Uterus (tissue), 4 donors: ENCODE data around the gene YWHAQ. TPM values are rescaled to one million over a fixed set of nuclear protein-coding genes. Genes with fewer than 3 reads are reported as not detected.

Source experiments
- DNase-seq, 2 donors: peaks; one replicate each; pipeline ENCODE4 v3.0.0-alpha.2; 2019 to 2020
- H3K27ac ChIP-seq, 2 donors: fragments of 200-600 bp; sonication (generic); 1 replicate in 1 of 2; 2 replicates in 1 of 2; pipeline ENCODE4 v1.5.1; 2016 to 2018
- H3K27me3 ChIP-seq, 2 donors: fragments of 200-600 bp; sonication (generic); one replicate each; pipeline ENCODE4 v1.5.1; 2018 to 2019; ENCODE audit warnings: control low read depth in 1 of 2
- H3K36me3 ChIP-seq, 2 donors: fragments of 200-600 bp; sonication (generic); one replicate each; pipeline ENCODE4 v1.5.1; 2019; ENCODE audit warnings: control low read depth in 1 of 2
- H3K4me1 ChIP-seq, 2 donors: fragments of 200-600 bp; sonication (generic); one replicate each; pipeline ENCODE4 v1.5.1; 2018 to 2019; ENCODE audit warnings: control low read depth in 1 of 2
- H3K4me3 ChIP-seq, 2 donors: fragments of 200-600 bp; sonication (generic); 1 replicate in 1 of 2; 2 replicates in 1 of 2; pipeline ENCODE4 v1.5.1; 2018 to 2019; ENCODE audit warnings: mild to moderate bottlenecking in 1 of 2
- H3K9me3 ChIP-seq, 2 donors: fragments of 200-600 bp; sonication (generic); one replicate each; pipeline ENCODE4 v1.5.1; 2019; ENCODE audit warnings: control low read depth in 1 of 2
- POLR2A ChIP-seq, 2 donors: fragments of 450-650 bp; IDR thresholded peaks; one replicate each; pipeline ENCODE4 v1.6.1; 2016; ENCODE audit warnings: antibody characterized with exemption in 2 of 2, mild to moderate bottlenecking in 1 of 2, moderate library complexity in 1 of 2
- intact Hi-C: fragments of 100-400 bp; cut with DNase I; formaldehyde crosslinking; loops from one replicate; pipeline ENCODE4 v1.15.1; 2023; ENCODE audit warnings: low total_unique reads
- total RNA-seq, 4 donors: library from RNA; depleted of rRNA in 3 of 4; stranded (reverse); fragments of >200 nt in 3 of 4; gene quantifications; one replicate each; pipeline versions ENCODE4 v1.1.0 to v1.2.4, GENCODE V29; 2014 to 2023
- TF ChIP-seq, protein P1 (sequence below), 4 experiments: fragments of 200-600 bp in 2 of 4; fragments of 450-650 bp in 2 of 4; sonication (generic) in 2 of 4; IDR thresholded peaks; one replicate each; pipeline ENCODE4 v1.5.1; 2016 to 2019; ENCODE audit warnings: antibody characterized with exemption in 4 of 4, mild to moderate bottlenecking in 2 of 4, moderate library complexity in 1 of 4
- donor health status: DM: yes; HTN: yes; CAD: no.

The YWHAQ gene
- total RNA-seq, 4 donors from 2014 or later: 155 to 275 (median 254) TPM

- Histone ChIP-seq H3K27me3 (no peaks in the 10 kb centered on the region), H3K9me3 (no peaks in the 10 kb centered on the region), H3K27ac (peak overlapping the region in 1 of 2 donors; percentile 40), H3K36me3 (no peaks in the 10 kb centered on the region), H3K4me3 (no peak overlapping the region), H3K4me1 (no peaks in the 10 kb centered on the region)
- TF ChIP-seq, protein P1, sequence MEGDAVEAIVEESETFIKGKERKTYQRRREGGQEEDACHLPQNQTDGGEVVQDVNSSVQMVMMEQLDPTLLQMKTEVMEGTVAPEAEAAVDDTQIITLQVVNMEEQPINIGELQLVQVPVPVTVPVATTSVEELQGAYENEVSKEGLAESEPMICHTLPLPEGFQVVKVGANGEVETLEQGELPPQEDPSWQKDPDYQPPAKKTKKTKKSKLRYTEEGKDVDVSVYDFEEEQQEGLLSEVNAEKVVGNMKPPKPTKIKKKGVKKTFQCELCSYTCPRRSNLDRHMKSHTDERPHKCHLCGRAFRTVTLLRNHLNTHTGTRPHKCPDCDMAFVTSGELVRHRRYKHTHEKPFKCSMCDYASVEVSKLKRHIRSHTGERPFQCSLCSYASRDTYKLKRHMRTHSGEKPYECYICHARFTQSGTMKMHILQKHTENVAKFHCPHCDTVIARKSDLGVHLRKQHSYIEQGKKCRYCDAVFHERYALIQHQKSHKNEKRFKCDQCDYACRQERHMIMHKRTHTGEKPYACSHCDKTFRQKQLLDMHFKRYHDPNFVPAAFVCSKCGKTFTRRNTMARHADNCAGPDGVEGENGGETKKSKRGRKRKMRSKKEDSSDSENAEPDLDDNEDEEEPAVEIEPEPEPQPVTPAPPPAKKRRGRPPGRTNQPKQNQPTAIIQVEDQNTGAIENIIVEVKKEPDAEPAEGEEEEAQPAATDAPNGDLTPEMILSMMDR (IDR thresholded peaks at IDR 0.05): no peak
- no peak for TF ChIP-seq POLR2A (IDR thresholded peaks at IDR 0.05)
- intact Hi-C loops: no loop called here
- DNase-seq: no peak
Measured at GRCh38 chr2:9578467-9579235, 52.1 kb downstream of the YWHAQ start.

DNA sequence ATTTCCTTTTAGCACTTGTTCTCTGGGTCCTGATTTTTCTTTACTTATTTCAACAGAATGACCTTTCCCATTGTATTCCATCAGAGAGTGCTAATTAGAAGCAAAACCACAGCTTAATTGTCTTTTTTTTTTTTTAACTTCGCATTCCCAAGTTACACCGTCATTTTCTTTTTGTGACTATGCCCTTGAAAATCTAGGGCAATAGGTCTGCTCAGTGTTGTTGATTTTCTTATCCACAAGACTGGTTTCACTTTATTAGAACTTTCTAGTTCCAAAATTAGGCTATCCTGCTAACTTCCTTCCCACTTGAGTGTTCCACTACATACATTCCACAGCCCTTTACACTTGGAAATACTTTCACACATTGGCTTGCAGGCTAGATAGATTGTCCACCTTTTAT, 56.5 kb downstream of the YWHAQ start:
- H3K27ac ChIP-seq: peak overlapping the region in 1 of 2 donors; percentile 43
- intact Hi-C loops: no loop called here
- no peak for DNase-seq
- no peak overlapping the region for H3K4me3 ChIP-seq
- H3K4me1 ChIP-seq: no peaks in the 10 kb centered on the region
- no peaks in the 10 kb centered on the region for H3K9me3 ChIP-seq
- TF ChIP-seq, protein P1 (IDR thresholded peaks at IDR 0.05): no peak
- no peak for TF ChIP-seq POLR2A (IDR thresholded peaks at IDR 0.05)
- no peaks in the 10 kb centered on the region for H3K27me3 ChIP-seq
- H3K36me3 ChIP-seq: no peaks in the 10 kb centered on the region

- DNase-seq: no peak
- no peaks in the 10 kb centered on the region for H3K4me1 ChIP-seq
- H3K36me3 ChIP-seq: no peaks in the 10 kb centered on the region
- H3K9me3 ChIP-seq: no peaks in the 10 kb centered on the region
- no peaks in the 10 kb centered on the region for H3K27me3 ChIP-seq
- TF ChIP-seq, protein P1 (IDR thresholded peaks at IDR 0.05): no peak
- no peak for TF ChIP-seq POLR2A (IDR thresholded peaks at IDR 0.05)
- intact Hi-C loops: no loop called here
- peak overlapping the region in 1 of 2 donors; percentile 43 for H3K27ac ChIP-seq
- no peak overlapping the region for H3K4me3 ChIP-seq
Measured at GRCh38 chr2:9573840-9574239, 57.0 kb downstream of the YWHAQ start.

GRCh38 chr2:9573013-9573720, 57.6 kb downstream of the YWHAQ start:
- Histone ChIP-seq H3K4me3 (no peak overlapping the region), H3K27me3 (no peaks in the 10 kb centered on the region), H3K36me3 (no peaks in the 10 kb centered on the region), H3K9me3 (no peaks in the 10 kb centered on the region), H3K27ac (no peak overlapping the region), H3K4me1 (no peaks in the 10 kb centered on the region)
- intact Hi-C loops: no loop called here
- no peak for TF ChIP-seq POLR2A (IDR thresholded peaks at IDR 0.05)
- TF ChIP-seq, protein P1 (IDR thresholded peaks at IDR 0.05): no peak
- no peak for DNase-seq
